Colonic mucosa (tissue), 4 donors: ENCODE results near the gene CHD5. TPM values are rescaled to one million over a fixed set of nuclear protein-coding genes. Genes with fewer than 3 reads are reported as not detected.

Source experiments
- DNase-seq: peaks from one replicate; pipeline ENCODE4 v3.0.0-alpha.2; 2020
- H3K27ac ChIP-seq: fragments of 200-600 bp; one replicate; pipeline ENCODE4 v1.8.0; 2021
- H3K27me3 ChIP-seq: fragments of 200-600 bp; one replicate; pipeline ENCODE4 v1.8.0; 2021
- H3K36me3 ChIP-seq: fragments of 200-600 bp; one replicate; pipeline ENCODE4 v1.8.0; 2021
- H3K4me1 ChIP-seq: fragments of 200-600 bp; one replicate; pipeline ENCODE4 v1.8.0; 2021; ENCODE audit warnings: mild to moderate bottlenecking
- H3K4me3 ChIP-seq: fragments of 200-600 bp; one replicate; pipeline ENCODE4 v1.8.0; 2021
- H3K9ac ChIP-seq, 2 donors: one replicate each; pipeline ENCODE4 v1.7.0; 2013; ENCODE audit warnings: control low read depth in 2 of 2, low read depth in 2 of 2, low read length in 2 of 2
- H3K9me3 ChIP-seq: fragments of 200-600 bp; one replicate; pipeline ENCODE4 v1.8.0; 2021
- CTCF ChIP-seq: fragments of 200-600 bp; IDR thresholded peaks from one replicate; pipeline ENCODE4 v1.8.0; 2022; ENCODE audit warnings: antibody characterized with exemption, mild to moderate bottlenecking
- intact Hi-C: fragments of 100-400 bp; cut with DNase I; formaldehyde crosslinking; loops from one replicate; pipeline ENCODE4 v1.14.1; 2022
- total RNA-seq, 2 donors: library from RNA; stranded (reverse); fragmentation: NEBNext Ultra II Directional in 1 of 2; extraction: Animal tissue kit (Norgen Biotek cat#: 25700) in 1 of 2; gene quantifications; one replicate each; pipeline ENCODE4 v1.2.1, GENCODE V29; 2021
- donor health status: healthy.
- donor health status: DM: no; HTN: no; CAD: no.
- donor health status: DM: no; HTN: no; CAD: no.

Gene CHD5
- total RNA-seq, 2 donors from 2014 or later: 0.35 to 0.69 TPM

- Histone ChIP-seq H3K36me3 (no peaks in the 10 kb centered on the region), H3K9ac (no peak overlapping the region), H3K4me3 (no peak overlapping the region), H3K9me3 (no peaks in the 10 kb centered on the region), H3K27me3 (no peaks in the 10 kb centered on the region), H3K27ac (no peak overlapping the region), H3K4me1 (no peaks in the 10 kb centered on the region)
- TF ChIP-seq CTCF: no peak
- intact Hi-C loops: no loop called here
- no peak for DNase-seq
Observed at GRCh38 chr1:6165441-6165985, 14.6 kb downstream of the CHD5 start.

- no peak overlapping the region for H3K4me3 ChIP-seq
- H3K27me3 ChIP-seq: no peaks in the 10 kb centered on the region
Observed at GRCh38 chr1:6165027-6165426, 15.1 kb downstream of the CHD5 start.

GRCh38 chr1:6163973-6164617, 16.0 kb downstream of the CHD5 start:
- TF ChIP-seq CTCF: no peak
- DNase-seq: no peak
- no peak overlapping the region for H3K9ac ChIP-seq
- no peaks in the 10 kb centered on the region for H3K36me3 ChIP-seq
- no peak overlapping the region for H3K27ac ChIP-seq
- H3K4me1 ChIP-seq: no peaks in the 10 kb centered on the region
- no peaks in the 10 kb centered on the region for H3K27me3 ChIP-seq
- H3K4me3 ChIP-seq: no peak overlapping the region
- intact Hi-C loops: no loop called here
- no peaks in the 10 kb centered on the region for H3K9me3 ChIP-seq

More at GRCh38 chr1:6165027-6165426, 15.1 kb downstream of the CHD5 start:
- no peaks in the 10 kb centered on the region for H3K4me1 ChIP-seq
- no peaks in the 10 kb centered on the region for H3K9me3 ChIP-seq
- H3K36me3 ChIP-seq: no peaks in the 10 kb centered on the region
- no peak for TF ChIP-seq CTCF
- intact Hi-C loops: no loop called here
- no peak for DNase-seq
- H3K27ac ChIP-seq: no peak overlapping the region
- H3K9ac ChIP-seq: no peak overlapping the region

DNA sequence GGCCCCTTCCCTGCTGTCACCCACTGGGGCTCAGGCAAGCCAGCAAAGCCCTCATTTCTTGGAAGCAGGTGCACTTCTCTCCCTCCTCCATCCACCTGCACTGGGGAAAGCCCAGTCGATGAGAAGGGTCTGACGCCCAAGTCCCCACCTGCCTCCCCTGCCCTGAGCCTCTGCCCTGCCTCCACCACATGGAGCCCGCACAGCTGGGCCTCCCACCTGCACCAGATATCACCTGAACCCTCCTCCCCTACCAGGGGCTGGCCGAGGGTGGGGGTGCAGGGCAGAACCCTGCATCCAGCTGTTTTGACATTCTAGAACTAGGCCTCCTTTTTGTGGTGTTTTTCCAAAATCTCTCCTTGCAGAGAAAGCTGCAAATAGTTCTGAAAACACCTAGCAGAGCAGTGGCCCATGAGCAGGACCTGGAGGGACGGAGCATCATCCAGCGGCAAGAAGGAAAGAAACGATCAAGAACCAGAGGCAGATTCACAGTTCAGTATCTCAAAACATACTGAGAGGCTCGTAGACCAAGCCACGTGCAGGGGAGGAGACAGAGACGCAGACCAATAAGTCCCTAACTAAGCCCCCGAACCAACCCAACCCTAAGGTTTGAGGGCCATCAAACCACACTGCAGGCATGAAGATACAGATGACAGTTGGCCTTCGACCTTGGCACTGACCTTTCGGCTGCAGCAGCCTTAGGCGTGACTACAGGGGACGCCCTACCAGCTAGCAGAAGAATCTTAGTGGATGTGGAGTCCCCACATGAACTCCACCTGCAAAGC, 16.7 kb downstream of the CHD5 start:
- no peak overlapping the region for H3K4me3 ChIP-seq
- no peaks in the 10 kb centered on the region for H3K4me1 ChIP-seq
- no peaks in the 10 kb centered on the region for H3K36me3 ChIP-seq
- H3K9me3 ChIP-seq: no peaks in the 10 kb centered on the region
- H3K27ac ChIP-seq: no peak overlapping the region
- no peak overlapping the region for H3K9ac ChIP-seq
- DNase-seq: no peak
- no peak for TF ChIP-seq CTCF
- intact Hi-C loops: no loop called here
- H3K27me3 ChIP-seq: no peaks in the 10 kb centered on the region

- no peaks in the 10 kb centered on the region for H3K27me3 ChIP-seq
- TF ChIP-seq CTCF: no peak
- intact Hi-C loops: no loop called here
Observed at GRCh38 chr1:6162773-6163172, 17.3 kb downstream of the CHD5 start.

More at GRCh38 chr1:6162773-6163172, 17.3 kb downstream of the CHD5 start:
- Histone ChIP-seq H3K36me3 (no peaks in the 10 kb centered on the region), H3K9ac (no peak overlapping the region), H3K27ac (no peak overlapping the region), H3K9me3 (no peaks in the 10 kb centered on the region), H3K4me1 (no peaks in the 10 kb centered on the region), H3K4me3 (no peak overlapping the region)
- no peak for DNase-seq
